Neural cell (in vitro differentiated cells): ENCODE measurements around the gene TEK. TPM values are rescaled to one million over a fixed set of nuclear protein-coding genes. Genes with fewer than 3 reads are reported as not detected.

Experiments
- H2AFZ ChIP-seq: fragments of 200-600, 300-800 bp; sonication (generic), shearing (Covaris generic); 2 replicates; pipeline ENCODE4 v1.6.0; 2014; ENCODE audit warnings: low read depth, mild to moderate bottlenecking, antibody characterized with exemption, low read length, moderate library complexity
- H3F3A ChIP-seq: fragments of 200-600 bp; shearing (Covaris generic); 2 replicates; pipeline ENCODE4 v1.6.1; 2016; ENCODE audit warnings: mild to moderate bottlenecking, moderate library complexity, mixed read lengths, antibody characterized with exemption, low read length; ENCODE audit not compliant: insufficient read depth, poor library complexity, severe bottlenecking
- H3K27ac ChIP-seq: fragments of 200-600, 300-800 bp; sonication (generic), shearing (Covaris generic); 2 replicates; pipeline ENCODE4 v1.5.1; 2014; ENCODE audit warnings: mild to moderate bottlenecking, low read length, moderate library complexity
- H3K27me3 ChIP-seq: fragments of 300-800, 200-600 bp; sonication (generic), shearing (Covaris generic); 2 replicates; pipeline ENCODE4 v1.6.0; 2014; ENCODE audit warnings: mild to moderate bottlenecking, low read depth, low read length, moderate library complexity; ENCODE audit not compliant: insufficient read depth
- H3K36me3 ChIP-seq: fragments of 300-800, 200-600 bp; sonication (generic), shearing (Covaris generic); 2 replicates; pipeline ENCODE4 v1.5.1; 2014; ENCODE audit warnings: mild to moderate bottlenecking, antibody characterized with exemption, low read length, moderate library complexity; ENCODE audit not compliant: insufficient read depth
- H3K4me2 ChIP-seq: fragments of 300-800, 200-600 bp; sonication (generic), shearing (Covaris generic); 2 replicates; pipeline ENCODE4 v1.6.0; 2014; ENCODE audit warnings: mild to moderate bottlenecking, low read length
- H3K4me3 ChIP-seq: fragments of 300-800, 200-600 bp; sonication (generic), shearing (Covaris generic); 2 replicates; pipeline ENCODE4 v1.5.1; 2014; ENCODE audit warnings: mild to moderate bottlenecking, low read length, moderate library complexity
- H3K79me2 ChIP-seq: fragments of 200-600 bp; shearing (Covaris generic); replicated peaks from 2 replicates; pipeline ENCODE4 v1.6.0; 2014; ENCODE audit warnings: mild to moderate bottlenecking, low read length, moderate library complexity; ENCODE audit not compliant: insufficient read depth
- H3K9ac ChIP-seq: fragments of 300-800, 200-600 bp; sonication (generic), shearing (Covaris generic); 2 replicates; pipeline ENCODE4 v1.6.1; 2016; ENCODE audit warnings: mild to moderate bottlenecking, low read length, mixed read lengths
- H3K9me2 ChIP-seq: fragments of 200-600 bp; shearing (Covaris generic); 2 replicates; pipeline ENCODE4 v1.6.1; 2016; ENCODE audit warnings: mild to moderate bottlenecking, low read length, mixed read lengths; ENCODE audit not compliant: insufficient read depth
- H3K9me3 ChIP-seq: fragments of 200-600, 300-800 bp; sonication (generic), shearing (Covaris generic); 2 replicates; pipeline ENCODE4 v1.6.1; 2016; ENCODE audit warnings: mild to moderate bottlenecking, mixed run types, low read length, moderate library complexity, mixed read lengths
- H4K20me1 ChIP-seq: fragments of 200-600 bp; shearing (Covaris generic); 2 replicates; pipeline ENCODE4 v1.6.1; 2016; ENCODE audit warnings: mild to moderate bottlenecking, mixed run types; ENCODE audit not compliant: insufficient read depth
- EP300 ChIP-seq: fragments of 450-650 bp; conservative IDR thresholded peaks from 2 replicates; pipeline ENCODE4 v1.6.1; 2014; ENCODE audit warnings: antibody characterized with exemption, mild to moderate bottlenecking, moderate library complexity; ENCODE audit not compliant: poor library complexity, severe bottlenecking
- EZH2 ChIP-seq: fragments of 200-600, 300-800 bp; shearing (Covaris generic), sonication (generic); IDR thresholded peaks from 2 replicates; pipeline ENCODE4 v1.6.1; 2014; ENCODE audit warnings: antibody characterized with exemption, low read length, borderline replicate concordance, mild to moderate bottlenecking; ENCODE audit not compliant: insufficient read depth, poor library complexity, severe bottlenecking
- MXI1 ChIP-seq: fragments of 450-650 bp; conservative IDR thresholded peaks from 2 replicates; pipeline ENCODE4 v1.6.1; 2014; ENCODE audit warnings: antibody characterized with exemption, mild to moderate bottlenecking; ENCODE audit not compliant: poor library complexity, severe bottlenecking
- POLR2AphosphoS5 ChIP-seq: IDR thresholded peaks from 2 replicates; pipeline ENCODE4 v1.6.1; 2012
- RAD21 ChIP-seq: fragments of 450-650 bp; conservative IDR thresholded peaks from 2 replicates; pipeline ENCODE4 v1.6.1; 2014; ENCODE audit warnings: antibody characterized with exemption, mild to moderate bottlenecking, moderate library complexity
- SMC3 ChIP-seq: fragments of 450-650 bp; conservative IDR thresholded peaks from 2 replicates; pipeline ENCODE4 v1.6.1; 2014; ENCODE audit warnings: antibody characterized with exemption, mild to moderate bottlenecking, moderate library complexity; ENCODE audit not compliant: poor library complexity
- TAF1 ChIP-seq: IDR thresholded peaks from 2 replicates; pipeline ENCODE4 v1.6.1; 2012; ENCODE audit warnings: low read depth
- polyA plus RNA-seq: library from polyadenylated mRNA; depleted of rRNA; stranded (reverse); fragments of >200 nt; gene quantifications from 2 replicates; pipeline ENCODE4 v1.2.3, GENCODE V29; 2014
- TF ChIP-seq, protein P1 (sequence below): IDR thresholded peaks from 2 replicates; pipeline ENCODE4 v1.6.1; 2012; ENCODE audit warnings: borderline replicate concordance
- TF ChIP-seq, protein P2 (sequence below): fragments of 450-650 bp; IDR thresholded peaks from 2 replicates; pipeline ENCODE4 v1.5.1; 2014; ENCODE audit warnings: antibody characterized with exemption, mild to moderate bottlenecking, moderate library complexity; ENCODE audit not compliant: poor library complexity, severe bottlenecking

Gene TEK
- polyA plus RNA-seq, 1 donor from 2014 or later = 0.83 TPM

DNA sequence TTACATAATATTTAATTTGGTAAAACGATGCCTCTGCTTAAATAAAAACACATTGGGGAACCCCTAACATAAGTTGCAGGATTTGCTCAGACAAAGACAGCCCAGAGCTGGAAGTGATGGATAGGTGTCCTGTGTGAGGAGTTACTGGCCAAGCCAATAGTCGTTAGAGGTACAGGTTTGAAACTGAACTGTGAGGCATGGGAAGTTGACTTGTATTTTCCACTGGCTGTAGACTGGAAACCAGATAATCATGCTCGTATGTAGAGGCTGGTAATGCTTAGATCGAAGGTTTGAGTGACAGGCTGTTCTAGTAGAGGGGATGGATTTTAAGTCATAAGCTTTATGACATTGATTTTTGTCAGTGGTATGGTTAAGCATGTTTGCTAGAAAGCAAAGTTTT lies 24.8 kb downstream of the TEK start:
- Histone ChIP-seq H3K4me2 (no peak overlapping the region), H3F3A (no peaks in the 10 kb centered on the region), H3K9me3 (no peaks in the 10 kb centered on the region), H3K79me2 (no peaks in the 10 kb centered on the region), H2AFZ (no peak overlapping the region), H3K27me3 (no peaks in the 10 kb centered on the region), H3K36me3 (no peaks in the 10 kb centered on the region), H3K9ac (no peak overlapping the region), H3K9me2 (no peaks in the 10 kb centered on the region), H3K27ac (no peak overlapping the region), H4K20me1 (no peaks in the 10 kb centered on the region), H3K4me3 (no peak overlapping the region)
- TF ChIP-seq MXI1 (no peak), RAD21 (no peak), EZH2 (no peak), TAF1 (no peak), SMC3 (no peak), EP300 (no peak), POLR2AphosphoS5 (no peak)
- TF ChIP-seq, protein P1, sequence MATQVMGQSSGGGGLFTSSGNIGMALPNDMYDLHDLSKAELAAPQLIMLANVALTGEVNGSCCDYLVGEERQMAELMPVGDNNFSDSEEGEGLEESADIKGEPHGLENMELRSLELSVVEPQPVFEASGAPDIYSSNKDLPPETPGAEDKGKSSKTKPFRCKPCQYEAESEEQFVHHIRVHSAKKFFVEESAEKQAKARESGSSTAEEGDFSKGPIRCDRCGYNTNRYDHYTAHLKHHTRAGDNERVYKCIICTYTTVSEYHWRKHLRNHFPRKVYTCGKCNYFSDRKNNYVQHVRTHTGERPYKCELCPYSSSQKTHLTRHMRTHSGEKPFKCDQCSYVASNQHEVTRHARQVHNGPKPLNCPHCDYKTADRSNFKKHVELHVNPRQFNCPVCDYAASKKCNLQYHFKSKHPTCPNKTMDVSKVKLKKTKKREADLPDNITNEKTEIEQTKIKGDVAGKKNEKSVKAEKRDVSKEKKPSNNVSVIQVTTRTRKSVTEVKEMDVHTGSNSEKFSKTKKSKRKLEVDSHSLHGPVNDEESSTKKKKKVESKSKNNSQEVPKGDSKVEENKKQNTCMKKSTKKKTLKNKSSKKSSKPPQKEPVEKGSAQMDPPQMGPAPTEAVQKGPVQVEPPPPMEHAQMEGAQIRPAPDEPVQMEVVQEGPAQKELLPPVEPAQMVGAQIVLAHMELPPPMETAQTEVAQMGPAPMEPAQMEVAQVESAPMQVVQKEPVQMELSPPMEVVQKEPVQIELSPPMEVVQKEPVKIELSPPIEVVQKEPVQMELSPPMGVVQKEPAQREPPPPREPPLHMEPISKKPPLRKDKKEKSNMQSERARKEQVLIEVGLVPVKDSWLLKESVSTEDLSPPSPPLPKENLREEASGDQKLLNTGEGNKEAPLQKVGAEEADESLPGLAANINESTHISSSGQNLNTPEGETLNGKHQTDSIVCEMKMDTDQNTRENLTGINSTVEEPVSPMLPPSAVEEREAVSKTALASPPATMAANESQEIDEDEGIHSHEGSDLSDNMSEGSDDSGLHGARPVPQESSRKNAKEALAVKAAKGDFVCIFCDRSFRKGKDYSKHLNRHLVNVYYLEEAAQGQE = no peak
- TF ChIP-seq, protein P2, sequence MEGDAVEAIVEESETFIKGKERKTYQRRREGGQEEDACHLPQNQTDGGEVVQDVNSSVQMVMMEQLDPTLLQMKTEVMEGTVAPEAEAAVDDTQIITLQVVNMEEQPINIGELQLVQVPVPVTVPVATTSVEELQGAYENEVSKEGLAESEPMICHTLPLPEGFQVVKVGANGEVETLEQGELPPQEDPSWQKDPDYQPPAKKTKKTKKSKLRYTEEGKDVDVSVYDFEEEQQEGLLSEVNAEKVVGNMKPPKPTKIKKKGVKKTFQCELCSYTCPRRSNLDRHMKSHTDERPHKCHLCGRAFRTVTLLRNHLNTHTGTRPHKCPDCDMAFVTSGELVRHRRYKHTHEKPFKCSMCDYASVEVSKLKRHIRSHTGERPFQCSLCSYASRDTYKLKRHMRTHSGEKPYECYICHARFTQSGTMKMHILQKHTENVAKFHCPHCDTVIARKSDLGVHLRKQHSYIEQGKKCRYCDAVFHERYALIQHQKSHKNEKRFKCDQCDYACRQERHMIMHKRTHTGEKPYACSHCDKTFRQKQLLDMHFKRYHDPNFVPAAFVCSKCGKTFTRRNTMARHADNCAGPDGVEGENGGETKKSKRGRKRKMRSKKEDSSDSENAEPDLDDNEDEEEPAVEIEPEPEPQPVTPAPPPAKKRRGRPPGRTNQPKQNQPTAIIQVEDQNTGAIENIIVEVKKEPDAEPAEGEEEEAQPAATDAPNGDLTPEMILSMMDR = no peak

- no peaks in the 10 kb centered on the region for H3K36me3 ChIP-seq
- H3K4me3 ChIP-seq = no peak overlapping the region
- no peaks in the 10 kb centered on the region for H3K79me2 ChIP-seq
- no peak overlapping the region for H3K27ac ChIP-seq
- no peak overlapping the region for H2AFZ ChIP-seq
- H3F3A ChIP-seq = no peaks in the 10 kb centered on the region
- H3K9me2 ChIP-seq = no peaks in the 10 kb centered on the region
- no peak overlapping the region for H3K4me2 ChIP-seq
- no peaks in the 10 kb centered on the region for H4K20me1 ChIP-seq
- TF ChIP-seq TAF1 (no peak), EP300 (no peak), POLR2AphosphoS5 (no peak), EZH2 (no peak), SMC3 (no peak), MXI1 (no peak), RAD21 (no peak)
- TF ChIP-seq, protein P2 = no peak
- TF ChIP-seq, protein P1 = no peak
- H3K27me3 ChIP-seq = no peaks in the 10 kb centered on the region
- no peaks in the 10 kb centered on the region for H3K9me3 ChIP-seq
- H3K9ac ChIP-seq = no peak overlapping the region
Measured at GRCh38 chr9:27142299-27142930, 33.4 kb downstream of the TEK start.
